WTC11 (cell line): ENCODE data around the gene TBRG4. TPM values are rescaled to one million over a fixed set of nuclear protein-coding genes. Genes with fewer than 3 reads are reported as not detected.

Experiments
- ATAC-seq: fragments of 200-7000 bp; cut with Tn5 transposase; 2 replicates; pipeline ENCODE4 v1.10.0; 2021; ENCODE audit warnings: mild to moderate bottlenecking, moderate library complexity
- CTCF ChIA-PET: fragments of 300-600 bp; sonication (Branson Sonifier 250); formaldehyde crosslinking; loops from one replicate; lab custom pipeline; 2021; ENCODE audit warnings: antibody characterized with exemption; lab: Charles Lee
- POLR2A ChIA-PET: fragments of 350-600 bp; sonication (Branson Sonifier 250); formaldehyde crosslinking; loops from one replicate; lab custom pipeline; 2021; ENCODE audit warnings: antibody characterized with exemption; lab: Charles Lee
- DNase-seq: peaks from one replicate; pipeline ENCODE4 v3.0.0; 2021; ENCODE audit warnings: low spot score
- H3K27ac Mint-ChIP-seq: 2 replicates; pipeline ENCODE4 v1.8.0; 2021; ENCODE audit warnings: mixed read lengths
- H3K27me3 Mint-ChIP-seq: 2 replicates; pipeline ENCODE4 v1.8.0; 2021; ENCODE audit warnings: low read depth, mild to moderate bottlenecking, moderate library complexity, mixed read lengths
- H3K36me3 Mint-ChIP-seq: 2 replicates; pipeline ENCODE4 v1.8.0; 2021; ENCODE audit warnings: mixed read lengths
- H3K4me1 Mint-ChIP-seq: 2 replicates; pipeline ENCODE4 v1.8.0; 2022; ENCODE audit warnings: mixed read lengths
- H3K4me3 Mint-ChIP-seq: 2 replicates; pipeline ENCODE4 v1.8.0; 2021; ENCODE audit warnings: mild to moderate bottlenecking, moderate library complexity, mixed read lengths
- H3K9me3 Mint-ChIP-seq: 2 replicates; pipeline ENCODE4 v1.8.0; 2021; ENCODE audit warnings: mixed read lengths
- AFF4 ChIP-seq: sonication (generic); formaldehyde crosslinking; IDR thresholded peaks from 2 replicates; pipeline ENCODE4 v1.8.1; 2023; ENCODE audit warnings: mild to moderate bottlenecking, missing genetic modification reagents, borderline replicate concordance
- ARID4B ChIP-seq: sonication (generic); formaldehyde crosslinking; IDR thresholded peaks from 2 replicates; pipeline ENCODE4 v1.8.0; 2023; ENCODE audit warnings: missing genetic modification reagents, mild to moderate bottlenecking, borderline replicate concordance
- CREM ChIP-seq: sonication (generic); formaldehyde crosslinking; IDR thresholded peaks from 2 replicates; pipeline ENCODE4 v1.8.1; 2022; ENCODE audit warnings: mild to moderate bottlenecking, missing genetic modification reagents, moderate library complexity
- E2F1 ChIP-seq: sonication (generic); formaldehyde crosslinking; IDR thresholded peaks from 2 replicates; pipeline ENCODE4 v1.8.0; 2022; ENCODE audit warnings: mild to moderate bottlenecking, missing genetic modification reagents
- GABPB1 ChIP-seq: sonication (generic); formaldehyde crosslinking; IDR thresholded peaks from 2 replicates; pipeline ENCODE4 v1.8.1; 2023; ENCODE audit warnings: mild to moderate bottlenecking, missing genetic modification reagents
- MAX ChIP-seq: sonication (generic); formaldehyde crosslinking; IDR thresholded peaks from 2 replicates; pipeline ENCODE4 v1.8.0; 2022; ENCODE audit warnings: mild to moderate bottlenecking, missing genetic modification reagents
- MXD4 ChIP-seq: fragments of 250-450 bp; sonication (Bioruptor Pico); IDR thresholded peaks from 2 replicates; pipeline ENCODE4 v1.8.0; 2021; ENCODE audit warnings: mild to moderate bottlenecking, moderate library complexity, borderline replicate concordance
- RORB ChIP-seq: fragments of 250-450 bp; sonication (Bioruptor Pico); IDR thresholded peaks from 2 replicates; pipeline ENCODE4 v1.9.0; 2021; ENCODE audit warnings: mild to moderate bottlenecking
- SMAD3 ChIP-seq: sonication (generic); formaldehyde crosslinking; IDR thresholded peaks from 2 replicates; pipeline ENCODE4 v1.8.0; 2022; ENCODE audit warnings: missing genetic modification reagents, mild to moderate bottlenecking, borderline replicate concordance
- USF1 ChIP-seq: sonication (generic); formaldehyde crosslinking; IDR thresholded peaks from 2 replicates; pipeline ENCODE4 v1.8.0; 2022; ENCODE audit warnings: mild to moderate bottlenecking, missing genetic modification reagents
- USF2 ChIP-seq: sonication (generic); formaldehyde crosslinking; IDR thresholded peaks from 2 replicates; pipeline ENCODE4 v1.8.1; 2023; ENCODE audit warnings: mild to moderate bottlenecking, missing genetic modification reagents, moderate library complexity
- ZNF138 ChIP-seq: sonication (generic); formaldehyde crosslinking; conservative IDR thresholded peaks from 2 replicates; pipeline ENCODE4 v1.8.1; 2022; ENCODE audit warnings: mild to moderate bottlenecking, moderate library complexity, missing genetic modification reagents
- ZNF263 ChIP-seq: sonication (generic); formaldehyde crosslinking; IDR thresholded peaks from 2 replicates; pipeline ENCODE4 v1.8.1; 2022; ENCODE audit warnings: low read depth, mild to moderate bottlenecking, moderate library complexity, missing genetic modification reagents
- ZNF281 ChIP-seq: sonication (generic); formaldehyde crosslinking; IDR thresholded peaks from 2 replicates; pipeline ENCODE4 v1.8.0; 2023; ENCODE audit warnings: mild to moderate bottlenecking, missing genetic modification reagents
- ZNF671 ChIP-seq: fragments of 250-450 bp; sonication (Bioruptor Pico); IDR thresholded peaks from 2 replicates; pipeline ENCODE4 v1.8.0; 2021; ENCODE audit warnings: mild to moderate bottlenecking
- total RNA-seq: library from RNA; stranded (reverse); gene quantifications from 3 replicates; pipeline ENCODE4 v1.2.3, GENCODE V29; 2021

TBRG4 gene
- total RNA-seq, 1 experiment from 2014 or later = 167 TPM

- no peak overlapping the region for H3K4me3 Mint-ChIP-seq
- ChIA-PET POLR2A (no interaction called here), CTCF (no interaction called here)
- TF ChIP-seq USF1 (CRISPR knock-in tag) = no peak
- TF ChIP-seq CREM = no peak
- ATAC-seq (no peak), DNase-seq (no peak)
- peaks cover 3% of the 10 kb centered on the region; the same call in 1 of the 2 replicates for H3K36me3 Mint-ChIP-seq
- no peaks in the 10 kb centered on the region for H3K4me1 Mint-ChIP-seq
- no peaks in the 10 kb centered on the region for H3K27me3 Mint-ChIP-seq
- peaks cover 4% of the 10 kb centered on the region; the same call in 1 of the 2 replicates for H3K9me3 Mint-ChIP-seq
- no peak overlapping the region for H3K27ac Mint-ChIP-seq
Measured at GRCh38 chr7:45055016-45055415, 56.5 kb downstream of the TBRG4 start.

- Mint-ChIP-seq H3K4me3 (no peak overlapping the region), H3K27ac (no peak overlapping the region), H3K4me1 (no peaks in the 10 kb centered on the region), H3K36me3 (peaks cover 3% of the 10 kb centered on the region; the same call in 1 of the 2 replicates), H3K27me3 (no peaks in the 10 kb centered on the region), H3K9me3 (peaks cover 4% of the 10 kb centered on the region; the same call in 1 of the 2 replicates)
- TF ChIP-seq USF2 (no peak), SMAD3 (CRISPR knock-in tag) (no peak), ARID4B (no peak), AFF4 (no peak), ZNF671 (CRISPR knock-in tag) (no peak), ZNF138 (CRISPR knock-in tag) (no peak), MXD4 (CRISPR knock-in tag) (no peak), ZNF281 (no peak), RORB (CRISPR knock-in tag) (no peak), E2F1 (no peak), MAX (CRISPR knock-in tag) (no peak), GABPB1 (CRISPR knock-in tag) (no peak), ZNF263 (CRISPR knock-in tag) (no peak)
- CTCF ChIA-PET = no interaction called here
- POLR2A ChIA-PET = no interaction called here
- DNase-seq (no peak), ATAC-seq (no peak)
Measured at GRCh38 chr7:45054442-45054841, 57.1 kb downstream of the TBRG4 start.
